HK-2 (cell line): ENCODE data around the gene FAS.
A peak's percentile ranks its signal among the peaks of the same experiment; 100 is the strongest.

Experiments
- DNase-seq: peaks from one replicate; pipeline ENCODE4 v3.0.0-alpha.2; 2018; ENCODE audit not compliant: unreplicated experiment

FAS gene

GRCh38 chr10:88990384-88991160 lies at the start of gene FAS:
TSS of gene FAS (plus strand) at chr10:88990798. CDS start at chr10:88990877, 79 bp downstream.
- DNase-seq, result peak; percentile 87

GRCh38 chr10:88941026-88941425 lies 49.6 kb upstream of the FAS start:
- DNase-seq, result no peak

GRCh38 chr10:88943778-88944177 lies 46.8 kb upstream of the FAS start:
- DNase-seq, result no peak

GRCh38 chr10:88944813-88945212 lies 45.8 kb upstream of the FAS start:
- DNase-seq, result no peak

- DNase-seq, result no peak
These were observed 44.4 kb upstream of the FAS start for GRCh38 chr10:88946200-88946599.

GRCh38 chr10:88946965-88947590 lies 43.5 kb upstream of the FAS start:
- no peak for DNase-seq

- no peak for DNase-seq
These were observed 41.5 kb upstream of the FAS start for GRCh38 chr10:88949051-88949450.

GRCh38 chr10:88949912-88950837 lies 40.4 kb upstream of the FAS start:
- DNase-seq, result no peak

- DNase-seq, result no peak
These were observed 37.9 kb upstream of the FAS start, which contains the start of gene ACTA2 for GRCh38 chr10:88952647-88953111. TSS of gene ACTA2 (minus strand) at chr10:88952773. CDS start at chr10:88948930, 3,843 bp downstream.

GRCh38 chr10:88953662-88954061 lies 36.9 kb upstream of the FAS start:
- no peak for DNase-seq

- no peak for DNase-seq
These were observed 36.0 kb upstream of the FAS start for GRCh38 chr10:88954458-88955083.

- no peak for DNase-seq
These were observed 33.2 kb upstream of the FAS start for GRCh38 chr10:88957381-88957780.

GRCh38 chr10:88958721-88959120 lies 31.9 kb upstream of the FAS start:
- DNase-seq, result no peak

- no peak for DNase-seq
These were observed 29.8 kb upstream of the FAS start for GRCh38 chr10:88960802-88961201.

- DNase-seq, result no peak
These were observed 29.3 kb upstream of the FAS start for GRCh38 chr10:88961266-88961665.

- no peak for DNase-seq
These were observed 28.3 kb upstream of the FAS start for GRCh38 chr10:88962336-88962735.

- no peak for DNase-seq
These were observed 27.3 kb upstream of the FAS start for GRCh38 chr10:88963318-88963717.

- no peak for DNase-seq
These were observed 26.2 kb upstream of the FAS start for GRCh38 chr10:88964360-88964759.

- DNase-seq, result no peak
These were observed 25.7 kb upstream of the FAS start for GRCh38 chr10:88964869-88965415.

GRCh38 chr10:88966797-88967196 lies 23.8 kb upstream of the FAS start:
- DNase-seq, result no peak

- DNase-seq, result no peak
These were observed 22.2 kb upstream of the FAS start for GRCh38 chr10:88968391-88968790.
